Psoas muscle (tissue), 8 donors: ENCODE data around the gene CA12. TPM values are rescaled to one million over a fixed set of nuclear protein-coding genes. Genes with fewer than 3 reads are reported as not detected.
"Not testable (repeated sequence)": the region's sequence is repeated elsewhere in the genome, so short reads cannot be mapped to it uniquely, and the experiment has no call there.

Source experiments
- ATAC-seq, 4 donors: fragments of 200-7000 bp; cut with Tn5 transposase; one replicate each; pipeline ENCODE4 v1.9.1; 2020; ENCODE audit warnings: moderate library complexity in 3 of 4, mild to moderate bottlenecking in 2 of 4
- DNase-seq, 2 donors: peaks; one replicate each; pipeline ENCODE4 v3.0.0-alpha.2; 2020
- H3K27ac ChIP-seq: fragments of 200-600 bp; one replicate; pipeline ENCODE4 v1.8.0; 2022
- H3K27me3 ChIP-seq, 3 donors: fragments of 200-600 bp in 1 of 3; one replicate each; pipeline versions ENCODE4 v1.6.1 to v1.8.0; 2013 to 2022; ENCODE audit warnings: low read length in 2 of 3, mild to moderate bottlenecking in 2 of 3, moderate library complexity in 1 of 3; ENCODE audit not compliant: insufficient read depth in 3 of 3
- H3K36me3 ChIP-seq, 2 donors: fragments of 200-600 bp in 1 of 2; one replicate each; pipeline versions ENCODE4 v1.6.1 to v1.8.0; 2013 to 2022; ENCODE audit warnings: low read depth in 1 of 2, mild to moderate bottlenecking in 1 of 2, moderate library complexity in 1 of 2; ENCODE audit not compliant: insufficient read depth in 1 of 2
- H3K4me1 ChIP-seq: fragments of 200-600 bp; one replicate; pipeline ENCODE4 v1.8.0; 2022
- H3K4me3 ChIP-seq: fragments of 200-600 bp; one replicate; pipeline ENCODE4 v1.8.0; 2022; ENCODE audit warnings: mild to moderate bottlenecking
- H3K9me3 ChIP-seq: fragments of 200-600 bp; one replicate; pipeline ENCODE4 v1.8.0; 2022
- CTCF ChIP-seq: fragments of 200-600 bp; IDR thresholded peaks from one replicate; pipeline ENCODE4 v1.8.0; 2022; ENCODE audit warnings: antibody characterized with exemption
- WGBS, 3 donors: extraction: QIAGEN DNeasy Blood & Tissue Kit; methylation state at CpG; one replicate each; pipeline versions ENCODE4 v1.1.6 to v1.1.7; 2013; 5-methylcytosine and 5-hydroxymethylcytosine counted together
- intact Hi-C, 2 donors: fragments of 100-400 bp; cut with DNase I; formaldehyde crosslinking; loops; one replicate each; pipeline versions ENCODE4 v1.11.0 to v1.14.2; 2022
- polyA plus RNA-seq, 3 donors: library from polyadenylated mRNA; stranded (reverse); fragments of 200-250 nt; gene quantifications; one replicate each; pipeline ENCODE4 v1.2.3, GENCODE V29; 2013
- total RNA-seq, 4 donors: library from RNA; stranded (reverse); fragmentation: NEBNext Ultra II Directional in 2 of 4; extraction: Animal tissue kit (Norgen Biotek cat#: 25700) in 2 of 4; gene quantifications; one replicate each; pipeline versions ENCODE4 v1.2.1 to v1.2.4, GENCODE V29; 2021 to 2023
- donor health status: healthy with polysubstance abuse.
- donor health status: DM: no; HTN: no; CAD: no; lungs with moderate emphysema.
- donor health status: Bipolar disorder and iron deficiency.
- donor health status: healthy.
- donor health status: DM: yes; HTN: yes; CAD: no.
- donor health status: DM: no; HTN: no; CAD: no.
- donor health status: DM: no; HTN: no; CAD: no.
- donor health status: DM: yes; HTN: yes; CAD: no.

The CA12 gene
- total and polyA plus RNA-seq, 7 donors: 0.01 to 0.25 (median 0.16) TPM

- ATAC-seq (no peak), DNase-seq (no peak)
- TF ChIP-seq CTCF: no peak
- no peak overlapping the region for H3K4me3 ChIP-seq
- 81 to 83% (median 82%) methylated on average over 10 of the region's 10 CpGs for WGBS, 3 donors
- intact Hi-C loops: no loop called here
- no peak overlapping the region for H3K27ac ChIP-seq
- H3K27me3 ChIP-seq: no peaks in the 10 kb centered on the region
- H3K9me3 ChIP-seq: no peaks in the 10 kb centered on the region
- H3K4me1 ChIP-seq: no peaks in the 10 kb centered on the region
- H3K36me3 ChIP-seq: no peaks in the 10 kb centered on the region
Observed at GRCh38 chr15:63422891-63423590, 41.4 kb upstream of the CA12 start.

- H3K27ac ChIP-seq: no peak overlapping the region
- no peaks in the 10 kb centered on the region for H3K27me3 ChIP-seq
- no peaks in the 10 kb centered on the region for H3K36me3 ChIP-seq
- intact Hi-C loops: no loop called here
- no peaks in the 10 kb centered on the region for H3K9me3 ChIP-seq
- no peak for TF ChIP-seq CTCF
- H3K4me1 ChIP-seq: no peaks in the 10 kb centered on the region
- DNase-seq (no peak), ATAC-seq (no peak)
- WGBS, 3 donors: 82 to 86% (median 84%) methylated on average over 3 of the region's 3 CpGs
- no peak overlapping the region for H3K4me3 ChIP-seq
Observed at GRCh38 chr15:63421433-63421832, 39.8 kb upstream of the CA12 start.

- intact Hi-C loops: no loop called here
- DNase-seq (no peak), ATAC-seq (no peak)
- Histone ChIP-seq H3K27me3 (no peaks in the 10 kb centered on the region), H3K4me3 (no peak overlapping the region), H3K36me3 (no peaks in the 10 kb centered on the region), H3K4me1 (no peaks in the 10 kb centered on the region), H3K27ac (no peak overlapping the region), H3K9me3 (no peaks in the 10 kb centered on the region)
- TF ChIP-seq CTCF: no peak
- 82 to 87% (median 86%) methylated on average over 5 of the region's 5 CpGs for WGBS, 3 donors
Observed at GRCh38 chr15:63420333-63420747, 38.7 kb upstream of the CA12 start.

GRCh38 chr15:63418811-63419210, 37.2 kb upstream of the CA12 start:
- Histone ChIP-seq H3K9me3 (no peaks in the 10 kb centered on the region), H3K27me3 (no peaks in the 10 kb centered on the region), H3K4me1 (no peaks in the 10 kb centered on the region), H3K27ac (no peak overlapping the region), H3K36me3 (no peaks in the 10 kb centered on the region), H3K4me3 (no peak overlapping the region)
- DNase-seq: no peak
- intact Hi-C loops: no loop called here
- TF ChIP-seq CTCF: no peak
- 70 to 74% (median 71%) methylated on average over 8 of the region's 8 CpGs for WGBS, 3 donors
- no peak for ATAC-seq

GRCh38 chr15:63417721-63418120, 36.1 kb upstream of the CA12 start:
- TF ChIP-seq CTCF: no peak
- intact Hi-C loops: no loop called here
- WGBS, 3 donors: 90 to 95% (median 91%) methylated on average over 4 of the region's 4 CpGs

GRCh38 chr15:63417274-63417673, 35.6 kb upstream of the CA12 start:
- DNase-seq, H3K4me3 ChIP-seq, H3K36me3 ChIP-seq, intact Hi-C loops, H3K4me1 ChIP-seq, ATAC-seq, H3K27ac ChIP-seq, H3K9me3 ChIP-seq, H3K27me3 ChIP-seq: not testable (repeated sequence)
- 91 to 92% (median 91%) methylated on average over 20 to 21 of the region's 21 CpGs for WGBS, 3 donors

More at GRCh38 chr15:63417721-63418120, 36.1 kb upstream of the CA12 start:
- Histone ChIP-seq H3K27me3 (no peaks in the 10 kb centered on the region), H3K27ac (no peak overlapping the region), H3K4me3 (no peak overlapping the region), H3K9me3 (no peaks in the 10 kb centered on the region), H3K4me1 (no peaks in the 10 kb centered on the region), H3K36me3 (no peaks in the 10 kb centered on the region)
- DNase-seq (no peak), ATAC-seq (no peak)
